Posterior cingulate gyrus (tissue), 11 donors: ENCODE measurements around the gene MTHFSD.

Experiments
- DNase-seq, 10 donors: peaks; one replicate each; pipeline versions ENCODE4 v3.0.0 to v3.0.0-alpha.2; 2020 to 2021; ENCODE audit warnings: mixed read lengths in 3 of 10
- intact Hi-C: fragments of 100-400 bp; cut with DNase I; formaldehyde crosslinking; loops from one replicate; pipeline ENCODE4 v1.15.1; 2023

The MTHFSD gene

GRCh38 chr16:86572041-86572521, 17.0 kb upstream of the MTHFSD start:
- DNase-seq = no peak
- intact Hi-C loops = no loop called here

- intact Hi-C loops = no loop called here
- DNase-seq = no peak
These were observed 16.5 kb upstream of the MTHFSD start for GRCh38 chr16:86571530-86571915.

- no peak for DNase-seq
- intact Hi-C loops = no loop called here
These were observed 15.8 kb upstream of the MTHFSD start for GRCh38 chr16:86570558-86571529.

- intact Hi-C loops = no loop called here
- no peak for DNase-seq
These were observed 14.8 kb upstream of the MTHFSD start for GRCh38 chr16:86569701-86570447.

- intact Hi-C loops = no loop called here
- no peak for DNase-seq
These were observed 13.9 kb upstream of the MTHFSD start for GRCh38 chr16:86568677-86569623.

- DNase-seq = no peak
- intact Hi-C loops = no loop called here
These were observed 12.9 kb upstream of the MTHFSD start for GRCh38 chr16:86567701-86568581.

GRCh38 chr16:86566966-86567700, 12.1 kb upstream of the MTHFSD start:
- intact Hi-C loops = no loop called here

GRCh38 chr16:86566601-86566965, 11.5 kb upstream of the MTHFSD start, which contains the start of gene FOXC2:
TSS of gene FOXC2 (plus strand) at chr16:86566829. CDS start at chr16:86567336, 507 bp downstream.
- peak in 1 of 10 donors; percentile 83 for DNase-seq
- intact Hi-C loops = no loop called here

More at GRCh38 chr16:86566966-86567700, 12.1 kb upstream of the MTHFSD start:
- DNase-seq = no peak

- intact Hi-C loops = no loop called here
- DNase-seq = no peak
These were observed 10.8 kb upstream of the MTHFSD start for GRCh38 chr16:86565644-86566511.

GRCh38 chr16:86565181-86565631, 10.2 kb upstream of the MTHFSD start:
- intact Hi-C loops = no loop called here
- DNase-seq = no peak

- DNase-seq = peak; percentile 73 to 98 (median 89)
- intact Hi-C loops = loop anchor here (1.0 to 5.0 kb wide), 3 partner anchors 499 to 734 kb away; no protein-coding TSS in a partner anchor
These were observed 8.7 kb upstream of the MTHFSD start for GRCh38 chr16:86563469-86564345.

- no peak for DNase-seq
- intact Hi-C loops = loop anchor here (5.0 kb wide), 1 partner anchor 735 kb away; no protein-coding TSS in a partner anchor
These were observed 7.3 kb upstream of the MTHFSD start for GRCh38 chr16:86562356-86562755.

GRCh38 chr16:86559802-86560305, 4.8 kb upstream of the MTHFSD start:
- intact Hi-C loops = loop anchor here (5.0 to 10.0 kb wide), 2 partner anchors 737 to 825 kb away; partner anchors contain the start of gene FBXO31

GRCh38 chr16:86558355-86559193, 3.5 kb upstream of the MTHFSD start:
- no peak for DNase-seq
- intact Hi-C loops = loop anchor here (10.0 kb wide), 1 partner anchor 826 kb away; the partner anchor contains the start of gene FBXO31

More at GRCh38 chr16:86559802-86560305, 4.8 kb upstream of the MTHFSD start:
- DNase-seq = no peak

GRCh38 chr16:86557587-86557986, 2.6 kb upstream of the MTHFSD start:
- DNase-seq = no peak
- intact Hi-C loops = loop anchor here (10.0 kb wide), 1 partner anchor 827 kb away; the partner anchor contains the start of gene FBXO31
